ENCODE results near the gene SH3RF3. TPM values are rescaled to one million over a fixed set of nuclear protein-coding genes. Genes with fewer than 3 reads are reported as not detected.

SH3RF3 gene
- total and polyA plus RNA-seq, 2 of the 13 experiments (the other 11 are each of a cell fraction or from before 2014, with no cell fraction given), result 0.04 TPM; not detected in 1

DNA sequence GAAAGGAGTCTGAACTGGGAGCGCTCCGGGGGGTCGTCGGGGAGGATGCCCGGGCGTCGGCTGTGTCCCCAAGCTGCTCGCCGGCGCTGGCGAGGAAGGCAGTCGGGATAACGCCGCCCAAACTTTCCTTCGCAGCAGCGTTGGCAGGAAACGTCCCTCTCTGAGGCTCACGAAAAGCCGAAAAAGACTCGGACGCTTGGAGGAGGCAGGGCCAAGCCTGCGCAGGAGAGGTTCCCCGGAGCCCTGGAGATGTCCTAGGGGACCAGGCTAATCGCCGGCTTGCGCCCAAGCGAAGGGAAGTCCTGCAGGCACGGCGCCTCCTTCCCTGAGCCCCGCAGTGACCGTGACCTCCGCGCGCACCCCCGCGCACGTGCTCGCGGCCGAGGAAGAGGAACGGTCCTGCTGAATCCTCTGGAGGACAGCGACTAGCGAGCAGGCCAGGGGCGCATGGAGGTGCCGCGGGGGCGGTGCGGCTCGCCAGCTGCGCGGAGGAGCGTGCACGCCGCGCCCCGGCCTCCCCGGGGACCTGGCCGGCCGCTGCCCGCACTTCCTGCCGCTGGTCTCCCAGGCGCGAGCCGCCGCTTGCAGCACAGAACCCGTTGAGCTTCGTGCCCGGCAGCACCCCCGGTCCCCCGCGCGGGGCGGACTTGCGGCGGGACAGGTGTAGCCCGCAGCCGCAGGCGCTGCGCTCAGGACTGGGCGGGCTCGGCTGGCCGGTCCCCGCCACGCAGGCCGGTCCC is at the start of gene SH3RF3 (continued):
- 0 out of 2 replicates have a peak, but pooled peaks have one; percentile 10 for TF ChIP-seq NRL (CRISPR knock-in tag; IDR thresholded peaks at IDR 0.05; ENCODE audit: borderline replicate concordance)
- peak; percentile 31 for TF ChIP-seq MED8 (CRISPR knock-in tag; IDR thresholded peaks at IDR 0.05; ENCODE audit: insufficient replicate concordance)
- TF ChIP-seq TOPORS (CRISPR knock-in tag; IDR thresholded peaks at IDR 0.05), result 0 out of 2 replicates have a peak, but pooled peaks have one; percentile 63
- 0 out of 2 replicates have a peak, but pooled peaks have one; percentile 26 for TF ChIP-seq ZNF343 (CRISPR knock-in tag; IDR thresholded peaks at IDR 0.05)
- no peak for TF ChIP-seq ZNF574 (CRISPR knock-in tag; IDR thresholded peaks at IDR 0.05)
- 0 out of 2 replicates have a peak, but pooled peaks have one; percentile 23 for TF ChIP-seq CHCHD3 (CRISPR knock-in tag; IDR thresholded peaks at IDR 0.05)
- 0 out of 2 replicates have a peak, but pooled peaks have one; percentile 37 for TF ChIP-seq ZNF138 (CRISPR knock-in tag; IDR thresholded peaks at IDR 0.05; ENCODE audit: low read depth)
- 0 out of 2 replicates have a peak, but pooled peaks have one; percentile 24 for TF ChIP-seq MTA1 (CRISPR knock-in tag; IDR thresholded peaks at IDR 0.05; ENCODE audit: borderline replicate concordance)
- TF ChIP-seq ATF5 (CRISPR knock-in tag; IDR thresholded peaks at IDR 0.05; ENCODE audit: low read depth), result peak; percentile 64; the same call in 1 of the 2 replicates
- TF ChIP-seq ZFYVE20 (CRISPR knock-in tag; IDR thresholded peaks at IDR 0.05; ENCODE audit: borderline replicate concordance, low read depth), result 0 out of 2 replicates have a peak, but pooled peaks have one; percentile 24
- TF ChIP-seq REXO4 (CRISPR knock-in tag; IDR thresholded peaks at IDR 0.05; ENCODE audit: borderline replicate concordance), result no peak
- peak; percentile 31; the same call in 1 of the 2 replicates for TF ChIP-seq ZFY (CRISPR knock-in tag; IDR thresholded peaks at IDR 0.05)
- peak; percentile 32; the same call in 1 of the 2 replicates for TF ChIP-seq ZNF687 (CRISPR knock-in tag; IDR thresholded peaks at IDR 0.05)
- 0 out of 2 replicates have a peak, but pooled peaks have one; percentile 41 for TF ChIP-seq ZNF546 (CRISPR knock-in tag; conservative IDR thresholded peaks at IDR 0.05)
- peak; percentile 73 for TF ChIP-seq ZBTB14 (CRISPR knock-in tag; IDR thresholded peaks at IDR 0.05)
- 0 out of 2 replicates have a peak, but pooled peaks have one; percentile 48 for TF ChIP-seq ZNF709 (CRISPR knock-in tag; IDR thresholded peaks at IDR 0.05)
